ENCODE measurements around the gene SHISA7. TPM values are rescaled to one million over a fixed set of nuclear protein-coding genes. Genes with fewer than 3 reads are reported as not detected.
"Not testable (repeated sequence)": the region's sequence is repeated elsewhere in the genome, so short reads cannot be mapped to it uniquely, and the experiment has no call there.

The SHISA7 gene
- total RNA-seq, 2 donors from 2014 or later, result not detected

GRCh38 chr19:55451965-55452748 is 9.1 kb upstream of the SHISA7 start:
- DNase-seq, result no peak
- no peak for ATAC-seq
- intact Hi-C loops (cut with DNase I), result no loop called here

- DNase-seq, result no peak
- intact Hi-C loops (cut with DNase I), result no loop called here
These were observed 8.3 kb upstream of the SHISA7 start for GRCh38 chr19:55451163-55451964.

GRCh38 chr19:55449469-55449868 is 6.4 kb upstream of the SHISA7 start:
- DNase-seq (no peak), ATAC-seq (no peak)
- intact Hi-C loops (cut with DNase I), result no loop called here

More at GRCh38 chr19:55451163-55451964, 8.3 kb upstream of the SHISA7 start:
- ATAC-seq, result no peak

- ATAC-seq; intact Hi-C loops (cut with DNase I); DNase-seq: not testable (repeated sequence)
These were observed 5.0 kb upstream of the SHISA7 start for GRCh38 chr19:55448175-55448490.

GRCh38 chr19:55447421-55448174 is 4.5 kb upstream of the SHISA7 start:
- no peak for DNase-seq
- peak in 1 of 2 donors; percentile 54 for ATAC-seq
- intact Hi-C loops (cut with DNase I), result no loop called here

- intact Hi-C loops (cut with DNase I), result no loop called here
- ATAC-seq (no peak), DNase-seq (no peak)
These were observed 3.0 kb upstream of the SHISA7 start for GRCh38 chr19:55446060-55446459.

GRCh38 chr19:55444646-55445045 is 1.5 kb upstream of the SHISA7 start:
- intact Hi-C loops (cut with DNase I), result no loop called here
- ATAC-seq, result no peak
- DNase-seq, result no peak

GRCh38 chr19:55443824-55444480 is 852 bp upstream of the SHISA7 start:
- no peak for ATAC-seq
- no peak for DNase-seq
- intact Hi-C loops (cut with DNase I), result no loop called here

- ATAC-seq, result no peak
- no peak for DNase-seq
- intact Hi-C loops (cut with DNase I), result no loop called here
These were observed 633 bp downstream of the SHISA7 start for GRCh38 chr19:55442372-55442961.

GRCh38 chr19:55441692-55442321 is 1.3 kb downstream of the SHISA7 start:
- no peak for ATAC-seq
- intact Hi-C loops (cut with DNase I), result no loop called here

GRCh38 chr19:55441319-55441691 is 1.8 kb downstream of the SHISA7 start:
- no peak for DNase-seq
- ATAC-seq, result no peak
- intact Hi-C loops (cut with DNase I), result no loop called here

More at GRCh38 chr19:55441692-55442321, 1.3 kb downstream of the SHISA7 start:
- DNase-seq, result no peak

GRCh38 chr19:55440411-55441105 is 2.5 kb downstream of the SHISA7 start:
- no peak for ATAC-seq
- DNase-seq, result no peak
- intact Hi-C loops (cut with DNase I), result no loop called here

- intact Hi-C loops (cut with DNase I), result no loop called here
- ATAC-seq (no peak), DNase-seq (no peak)
These were observed 4.0 kb downstream of the SHISA7 start for GRCh38 chr19:55439052-55439451.

- DNase-seq (peak; percentile 54), ATAC-seq (peak; percentile 79 to 83)
- intact Hi-C loops (cut with DNase I), result no loop called here
These were observed 5.7 kb downstream of the SHISA7 start for GRCh38 chr19:55437410-55437809.

- intact Hi-C loops (cut with DNase I), result no loop called here
- DNase-seq, result no peak
- ATAC-seq, result no peak
These were observed 6.3 kb downstream of the SHISA7 start for GRCh38 chr19:55436847-55437246.

- DNase-seq (no peak), ATAC-seq (no peak)
- intact Hi-C loops (cut with DNase I), result no loop called here
These were observed 8.1 kb downstream of the SHISA7 start for GRCh38 chr19:55435020-55435419.

GRCh38 chr19:55434356-55434919 is 8.7 kb downstream of the SHISA7 start:
- DNase-seq (no peak), ATAC-seq (no peak)
- intact Hi-C loops (cut with DNase I), result no loop called here

GRCh38 chr19:55433292-55433691 is 9.8 kb downstream of the SHISA7 start:
- ATAC-seq (no peak), DNase-seq (no peak)
- intact Hi-C loops (cut with DNase I), result no loop called here
